ENCODE data around the gene TSPYL2. TPM values are rescaled to one million over a fixed set of nuclear protein-coding genes. Genes with fewer than 3 reads are reported as not detected.

The TSPYL2 gene
- total and polyA plus RNA-seq, 4 experiments from 2014 or later, result 10.0 to 163 (median 91.7) TPM

DNA sequence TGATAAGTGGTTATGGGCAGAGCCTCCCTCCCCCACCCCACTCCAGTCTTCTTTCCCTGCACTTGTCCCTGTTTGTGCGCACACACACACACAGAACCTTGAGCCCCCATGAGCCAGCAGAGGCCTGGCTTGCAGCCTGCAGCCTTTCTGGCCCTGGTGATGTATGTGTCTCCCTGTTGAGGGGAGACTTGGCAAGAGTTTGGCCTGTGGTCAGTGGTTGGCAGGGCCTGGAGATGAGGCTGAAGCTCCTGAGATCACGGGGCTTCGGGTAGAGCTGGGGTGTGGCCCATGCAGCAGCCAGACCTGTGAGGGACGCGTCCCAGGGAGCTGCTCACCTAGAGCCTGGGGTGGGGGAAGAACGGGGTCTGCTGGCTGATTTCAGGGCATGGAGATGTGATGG is 31.3 kb upstream of the TSPYL2 start:
- Histone ChIP-seq H3K27me3 (ENCODE audit: insufficient read depth, low read length) (no peaks in the 10 kb centered on the region), H3K4me3 (ENCODE audit: low read length in 2 of 2) (no peak overlapping the region), H3K27ac (ENCODE audit: low read depth, low read length) (no peak overlapping the region), H3K36me3 (ENCODE audit: insufficient read depth, low read length) (no peaks in the 10 kb centered on the region), H3K9me3 (ENCODE audit: control insufficient read depth in 1 of 2, low read length in 2 of 2) (no peaks in the 10 kb centered on the region), H3K4me1 (ENCODE audit: insufficient read depth, low read length) (peaks cover 10% of the 10 kb centered on the region)
- no peak for DNase-seq
- Mint-ChIP-seq H3K4me1 (peaks cover 0 to 5% (median 2%) of the 10 kb centered on the region in 4 donors), H3K9me3 (no peaks in the 10 kb centered on the region), H3K27ac (no peak overlapping the region), H3K27me3 (peaks cover 2 to 4% of the 10 kb centered on the region in 2 donors), H3K36me3 (no peaks in the 10 kb centered on the region), H3K4me3 (no peak overlapping the region)
- intact Hi-C loops (cut with micrococcal nuclease), result no loop called here
- POLR2A ChIA-PET (ENCODE audit: partially characterized antibody), result no interaction called here
- CTCF ChIA-PET (ENCODE audit: partially characterized antibody), result no interaction called here

- H3K4me3 Mint-ChIP-seq, result no peak overlapping the region
- CTCF ChIA-PET (ENCODE audit: partially characterized antibody), result no interaction called here
- intact Hi-C loops (cut with micrococcal nuclease), result no loop called here
- H3K27ac Mint-ChIP-seq, result no peak overlapping the region
- peaks cover 0 to 3% (median 2%) of the 10 kb centered on the region in 4 donors for H3K4me1 Mint-ChIP-seq
- Histone ChIP-seq H3K27ac (ENCODE audit: low read depth, low read length) (no peak overlapping the region), H3K27me3 (ENCODE audit: insufficient read depth, low read length) (no peaks in the 10 kb centered on the region), H3K4me3 (ENCODE audit: low read length in 2 of 2) (no peak overlapping the region), H3K9me3 (ENCODE audit: control insufficient read depth in 1 of 2, low read length in 2 of 2) (no peaks in the 10 kb centered on the region), H3K36me3 (ENCODE audit: insufficient read depth, low read length) (no peaks in the 10 kb centered on the region), H3K4me1 (ENCODE audit: insufficient read depth, low read length) (peaks cover 10% of the 10 kb centered on the region)
- peaks cover 2% of the 10 kb centered on the region in 2 donors for H3K27me3 Mint-ChIP-seq
- DNase-seq, result no peak
- POLR2A ChIA-PET (ENCODE audit: partially characterized antibody), result no interaction called here
- no peaks in the 10 kb centered on the region for H3K36me3 Mint-ChIP-seq
- H3K9me3 Mint-ChIP-seq, result no peaks in the 10 kb centered on the region
Observed at GRCh38 chrX:53055244-53055849, 26.8 kb upstream of the TSPYL2 start.

DNA sequence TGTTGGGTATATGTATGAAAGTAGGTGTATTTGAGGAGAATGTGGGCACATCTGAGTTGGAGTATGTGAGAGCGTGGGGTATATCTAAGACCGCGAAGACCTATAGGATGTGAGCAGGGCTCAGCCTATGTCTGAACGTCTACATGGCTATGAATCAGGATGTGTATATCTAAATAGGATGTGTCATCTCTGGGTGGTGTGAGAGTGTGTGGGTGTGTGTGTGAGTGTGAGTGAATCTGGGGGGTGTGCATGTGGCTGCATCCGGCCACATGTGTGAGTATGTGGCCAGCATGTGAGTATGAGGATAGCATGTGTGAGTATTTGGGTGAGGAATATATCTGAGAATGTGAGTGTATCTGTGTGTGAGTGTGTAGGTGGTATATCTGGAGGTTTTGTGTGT is 25.9 kb upstream of the TSPYL2 start:
- no peaks in the 10 kb centered on the region for H3K9me3 ChIP-seq (ENCODE audit: control insufficient read depth in 1 of 2, low read length in 2 of 2)
- no peak for DNase-seq
- no peaks in the 10 kb centered on the region for H3K36me3 ChIP-seq (ENCODE audit: insufficient read depth, low read length)
- no peak overlapping the region for H3K4me3 ChIP-seq (ENCODE audit: low read length in 2 of 2)
- H3K27me3 ChIP-seq (ENCODE audit: insufficient read depth, low read length), result no peaks in the 10 kb centered on the region
- H3K9me3 Mint-ChIP-seq, result no peaks in the 10 kb centered on the region
- no peak overlapping the region for H3K27ac Mint-ChIP-seq
- no peak overlapping the region for H3K4me3 Mint-ChIP-seq
- intact Hi-C loops (cut with micrococcal nuclease), result no loop called here
- ChIA-PET POLR2A (ENCODE audit: partially characterized antibody) (no interaction called here), CTCF (ENCODE audit: partially characterized antibody) (no interaction called here)
- peaks cover 0 to 3% (median 2%) of the 10 kb centered on the region in 4 donors for H3K4me1 Mint-ChIP-seq
- peaks cover 10% of the 10 kb centered on the region for H3K4me1 ChIP-seq (ENCODE audit: insufficient read depth, low read length)
- no peaks in the 10 kb centered on the region for H3K36me3 Mint-ChIP-seq
- no peaks in the 10 kb centered on the region for H3K27me3 Mint-ChIP-seq
- H3K27ac ChIP-seq (ENCODE audit: low read depth, low read length), result no peak overlapping the region

DNA sequence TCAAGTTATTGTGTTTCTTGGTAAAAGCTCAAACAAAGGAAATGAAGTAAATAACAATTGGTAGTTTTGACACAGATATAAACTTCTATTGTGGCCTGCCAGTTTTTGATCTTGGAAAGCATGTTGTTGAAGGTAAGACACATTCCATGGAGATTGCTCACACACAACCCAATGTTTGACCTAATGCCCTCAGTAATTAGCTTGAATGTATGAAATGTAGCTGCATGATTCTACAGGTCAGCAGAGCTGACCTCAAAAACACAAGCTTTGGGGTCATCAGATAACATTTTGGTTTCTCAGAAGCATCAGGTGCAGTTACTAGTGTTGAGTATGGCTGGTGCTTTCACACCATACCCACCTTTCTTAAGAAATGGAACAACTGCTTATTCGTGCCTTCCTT is 17.1 kb upstream of the TSPYL2 start:
- H3K9me3 Mint-ChIP-seq, result no peaks in the 10 kb centered on the region
- H3K4me3 Mint-ChIP-seq, result no peak overlapping the region
- no peak overlapping the region for H3K27ac Mint-ChIP-seq
- H3K4me1 Mint-ChIP-seq, result no peaks in the 10 kb centered on the region
- no peak overlapping the region for H3K4me3 ChIP-seq (ENCODE audit: low read length in 2 of 2)
- no peak for DNase-seq
- H3K27me3 ChIP-seq (ENCODE audit: insufficient read depth, low read length), result no peaks in the 10 kb centered on the region
- no peaks in the 10 kb centered on the region for H3K4me1 ChIP-seq (ENCODE audit: insufficient read depth, low read length)
- no peaks in the 10 kb centered on the region for H3K9me3 ChIP-seq (ENCODE audit: control insufficient read depth in 1 of 2, low read length in 2 of 2)
- no peak overlapping the region for H3K27ac ChIP-seq (ENCODE audit: low read depth, low read length)
- H3K36me3 ChIP-seq (ENCODE audit: insufficient read depth, low read length), result no peaks in the 10 kb centered on the region
- ChIA-PET POLR2A (ENCODE audit: partially characterized antibody) (no interaction called here), CTCF (ENCODE audit: partially characterized antibody) (no interaction called here)
- intact Hi-C loops (cut with micrococcal nuclease), result no loop called here
- H3K27me3 Mint-ChIP-seq, result peaks cover 3% of the 10 kb centered on the region in 2 donors
- H3K36me3 Mint-ChIP-seq, result no peaks in the 10 kb centered on the region

GRCh38 chrX:53071064-53071463 is 11.1 kb upstream of the TSPYL2 start:
- intact Hi-C loops (cut with micrococcal nuclease), result loop anchor here (1.0 to 10.0 kb wide), 4 partner anchors 18 to 354 kb away; partner anchors contain the start of genes IQSEC2, RIBC1 and SMC1A
- H3K27ac Mint-ChIP-seq, result peak overlapping the region in 2 of 7 donors; percentile 94 to 95
- peaks cover 0 to 3% of the 10 kb centered on the region in 2 donors for H3K36me3 Mint-ChIP-seq
- no peaks in the 10 kb centered on the region for H3K9me3 Mint-ChIP-seq
- Histone ChIP-seq H3K9me3 (ENCODE audit: control insufficient read depth in 1 of 2, low read length in 2 of 2) (no peaks in the 10 kb centered on the region), H3K27me3 (ENCODE audit: insufficient read depth, low read length) (no peaks in the 10 kb centered on the region), H3K27ac (ENCODE audit: low read depth, low read length) (no peak overlapping the region), H3K36me3 (ENCODE audit: insufficient read depth, low read length) (no peaks in the 10 kb centered on the region), H3K4me3 (ENCODE audit: low read length in 2 of 2) (no peak overlapping the region), H3K4me1 (ENCODE audit: insufficient read depth, low read length) (peaks cover 9% of the 10 kb centered on the region)
- ChIA-PET POLR2A (ENCODE audit: partially characterized antibody) (interaction anchor here (0.6 to 3.3 kb wide), 3 partner anchors 12 to 21 kb away, joined by 3 to 62 read pairs (median 4); partner anchors contain the start of gene TSPYL2), CTCF (ENCODE audit: partially characterized antibody) (interaction anchor here (0.8 to 3.4 kb wide), 3 partner anchors 11 to 23 kb away, joined by 3 to 33 read pairs (median 3); partner anchors contain the start of gene TSPYL2)
- H3K4me3 Mint-ChIP-seq, result peak overlapping the region in 1 of 8 donors; percentile 90
- no peak for DNase-seq
- H3K4me1 Mint-ChIP-seq, result peaks cover 11 to 23% (median 13%) of the 10 kb centered on the region in 4 donors
- peaks cover 3% of the 10 kb centered on the region in 2 donors for H3K27me3 Mint-ChIP-seq

DNA sequence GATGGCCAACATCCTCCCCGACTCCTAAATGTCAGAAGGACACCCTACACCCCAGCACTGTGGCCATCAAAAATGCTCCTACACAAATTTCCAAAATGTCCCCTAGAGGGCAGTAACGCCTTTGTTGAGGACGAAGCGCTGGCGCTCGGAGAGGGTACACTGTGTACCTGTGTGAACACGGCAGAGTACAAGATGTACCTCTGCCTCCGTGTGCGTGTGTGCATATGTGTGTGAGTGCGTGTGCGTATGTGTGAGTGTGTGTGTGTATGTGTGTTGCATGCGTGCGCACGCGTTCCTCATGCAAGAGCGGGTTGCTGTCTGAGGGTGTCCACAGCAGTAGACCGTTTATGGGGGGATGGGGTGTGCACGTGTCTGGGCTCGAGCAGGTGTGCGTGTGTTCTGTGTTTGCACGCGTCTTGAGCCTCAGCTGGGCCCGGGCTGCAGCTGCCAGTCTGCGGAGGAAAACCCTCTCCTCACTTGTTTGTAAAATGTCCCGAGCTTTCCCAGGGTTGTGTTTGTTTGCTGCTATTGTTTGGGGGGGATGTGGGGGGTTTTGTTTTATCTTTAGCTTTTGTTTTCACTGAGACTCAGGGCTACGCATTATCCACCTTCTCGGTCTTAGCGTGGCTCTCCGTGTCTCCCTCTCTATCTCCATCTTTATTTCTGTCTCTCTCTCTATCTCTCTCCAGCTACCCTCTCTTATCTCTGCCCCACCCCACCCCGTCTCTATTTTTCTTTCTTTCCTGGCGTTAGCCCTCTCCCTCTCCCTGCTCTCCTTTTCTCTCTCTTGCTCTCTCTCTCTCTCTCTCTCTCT is 10.4 kb upstream of the TSPYL2 start:
- peaks cover 11 to 23% (median 14%) of the 10 kb centered on the region in 4 donors for H3K4me1 Mint-ChIP-seq
- H3K27ac ChIP-seq (ENCODE audit: low read depth, low read length), result no peak overlapping the region

More for the DNA sequence above, 10.4 kb upstream of the TSPYL2 start:
- Histone ChIP-seq H3K36me3 (ENCODE audit: insufficient read depth, low read length) (no peaks in the 10 kb centered on the region), H3K9me3 (ENCODE audit: control insufficient read depth in 1 of 2, low read length in 2 of 2) (no peaks in the 10 kb centered on the region), H3K27me3 (ENCODE audit: insufficient read depth, low read length) (no peaks in the 10 kb centered on the region), H3K4me3 (ENCODE audit: low read length in 2 of 2) (peak overlapping the region in 1 of 2 donors; percentile 52), H3K4me1 (ENCODE audit: insufficient read depth, low read length) (peaks cover 9% of the 10 kb centered on the region)
- peak; percentile 79 to 82 (median 81) for DNase-seq
- H3K4me3 Mint-ChIP-seq, result peak overlapping the region; percentile 86 to 92 (median 90)
- POLR2A ChIA-PET (ENCODE audit: partially characterized antibody), result interaction anchor here (0.8 to 3.3 kb wide), 6 partner anchors 11 to 350 kb away, joined by 3 to 62 read pairs (median 5); partner anchors contain the start of genes KANTR and TSPYL2
- H3K27ac Mint-ChIP-seq, result peak overlapping the region; percentile 68 to 95 (median 92)
- H3K9me3 Mint-ChIP-seq, result no peaks in the 10 kb centered on the region
- intact Hi-C loops (cut with micrococcal nuclease), result loop anchor here (1.0 to 10.0 kb wide), 4 partner anchors 17 to 353 kb away; partner anchors contain the start of genes IQSEC2, RIBC1 and SMC1A
- H3K36me3 Mint-ChIP-seq, result peaks cover 0 to 3% of the 10 kb centered on the region in 2 donors
- H3K27me3 Mint-ChIP-seq, result peaks cover 3% of the 10 kb centered on the region in 2 donors
- CTCF ChIA-PET (ENCODE audit: partially characterized antibody), result interaction anchor here (0.7 to 3.4 kb wide), 5 partner anchors 10 to 154 kb away, joined by 3 to 33 read pairs (median 4); partner anchors contain the start of genes KDM5C and TSPYL2
